ENCODE data around the gene PLRG1.

The PLRG1 gene

DNA sequence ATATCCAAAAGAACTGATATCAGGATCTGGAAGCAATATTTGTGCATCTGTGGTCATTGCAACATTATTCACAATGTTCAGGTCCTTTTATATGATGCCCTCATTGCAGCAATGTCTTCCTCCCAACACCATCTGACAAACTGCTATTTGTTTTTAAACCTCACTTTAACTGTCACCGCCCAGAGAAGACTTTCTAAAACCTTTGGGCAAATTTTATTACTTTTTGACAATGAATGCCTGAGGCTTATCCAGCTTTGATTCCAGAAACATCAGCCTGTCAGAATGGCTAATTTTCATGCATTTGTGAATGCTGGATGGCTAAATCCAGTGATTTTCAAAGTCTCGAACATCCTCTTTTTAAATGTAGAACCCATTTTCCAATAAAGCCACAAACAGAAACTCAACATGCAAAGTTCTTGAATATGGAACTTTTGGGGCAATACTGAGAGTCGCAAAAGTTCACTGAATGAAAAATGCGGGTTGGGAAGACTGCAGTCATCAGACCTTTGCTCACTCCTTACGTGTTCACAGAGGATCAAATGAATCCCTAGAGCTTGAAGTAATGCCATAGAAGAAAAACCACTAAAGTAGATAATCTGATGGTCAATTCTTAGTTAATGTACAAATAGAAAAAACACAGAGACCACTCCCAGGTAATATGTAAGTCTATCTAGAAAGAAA lies 23.1 kb upstream of the PLRG1 start:
- DNase-seq: no peak

- DNase-seq: no peak
These were observed 19.4 kb upstream of the PLRG1 start for GRCh38 chr4:154569584-154569983.

DNA sequence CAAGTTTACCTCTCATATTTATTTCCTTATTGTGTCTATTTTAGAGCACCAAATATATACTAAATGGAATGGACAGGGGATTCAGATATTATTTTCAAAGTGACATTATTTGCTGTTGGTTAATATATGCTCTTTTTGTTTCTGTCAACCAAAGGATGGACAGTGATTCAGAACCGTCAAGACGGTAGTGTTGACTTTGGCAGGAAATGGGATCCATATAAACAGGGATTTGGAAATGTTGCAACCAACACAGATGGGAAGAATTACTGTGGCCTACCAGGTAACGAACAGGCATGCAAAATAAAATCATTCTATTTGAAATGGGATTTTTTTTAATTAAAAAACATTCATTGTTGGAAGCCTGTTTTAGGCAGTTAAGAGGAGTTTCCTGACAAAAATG lies 18.8 kb upstream of the PLRG1 start:
- DNase-seq: no peak

- no peak for DNase-seq
These were observed 16.5 kb upstream of the PLRG1 start for GRCh38 chr4:154566639-154567204.

DNA sequence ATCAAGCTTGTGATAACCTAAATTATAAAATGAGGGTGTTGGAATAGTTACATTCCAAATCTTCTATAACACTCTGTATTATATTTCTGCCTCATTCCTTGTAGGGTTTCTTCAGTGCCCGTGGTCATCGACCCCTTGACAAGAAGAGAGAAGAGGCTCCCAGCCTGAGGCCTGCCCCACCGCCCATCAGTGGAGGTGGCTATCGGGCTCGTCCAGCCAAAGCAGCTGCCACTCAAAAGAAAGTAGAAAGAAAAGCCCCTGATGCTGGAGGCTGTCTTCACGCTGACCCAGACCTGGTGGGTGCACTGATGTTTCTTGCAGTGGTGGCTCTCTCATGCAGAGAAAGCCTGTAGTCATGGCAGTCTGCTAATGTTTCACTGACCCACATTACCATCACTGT lies 15.5 kb upstream of the PLRG1 start:
- DNase-seq: no peak

GRCh38 chr4:154564311-154564710 lies 14.1 kb upstream of the PLRG1 start:
- DNase-seq: no peak

GRCh38 chr4:154562697-154563254 lies 12.6 kb upstream of the PLRG1 start, which contains the start of gene FGB:
Gene FGB, plus strand, starts transcription at chr4:154563011. Its CDS starts 8 bp downstream, at chr4:154563019.
- DNase-seq: no peak

- DNase-seq: no peak
These were observed 10.6 kb upstream of the PLRG1 start for GRCh38 chr4:154560824-154561231.

GRCh38 chr4:154560419-154560801 lies 10.2 kb upstream of the PLRG1 start:
- no peak for DNase-seq

- DNase-seq: peak; percentile 8
These were observed 9.6 kb upstream of the PLRG1 start for GRCh38 chr4:154559494-154560418.

DNA sequence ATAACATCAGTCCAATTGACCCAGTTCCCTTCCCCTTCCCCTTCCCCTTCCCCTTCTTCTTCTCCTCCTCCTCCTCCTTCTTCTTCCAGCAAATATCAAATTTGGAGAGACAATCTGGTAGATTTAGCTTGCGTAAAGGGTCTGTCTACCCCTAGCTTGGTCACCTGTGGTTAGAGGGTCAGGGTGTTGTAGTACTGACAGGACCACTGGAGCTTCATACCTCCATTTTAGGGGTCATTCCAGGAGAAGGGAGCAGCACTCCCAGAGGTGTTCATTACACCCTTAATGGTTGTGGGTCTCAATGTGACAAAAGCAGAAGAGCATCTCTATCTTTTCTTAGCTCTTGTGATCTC lies 8.9 kb upstream of the PLRG1 start:
- DNase-seq: no peak

DNA sequence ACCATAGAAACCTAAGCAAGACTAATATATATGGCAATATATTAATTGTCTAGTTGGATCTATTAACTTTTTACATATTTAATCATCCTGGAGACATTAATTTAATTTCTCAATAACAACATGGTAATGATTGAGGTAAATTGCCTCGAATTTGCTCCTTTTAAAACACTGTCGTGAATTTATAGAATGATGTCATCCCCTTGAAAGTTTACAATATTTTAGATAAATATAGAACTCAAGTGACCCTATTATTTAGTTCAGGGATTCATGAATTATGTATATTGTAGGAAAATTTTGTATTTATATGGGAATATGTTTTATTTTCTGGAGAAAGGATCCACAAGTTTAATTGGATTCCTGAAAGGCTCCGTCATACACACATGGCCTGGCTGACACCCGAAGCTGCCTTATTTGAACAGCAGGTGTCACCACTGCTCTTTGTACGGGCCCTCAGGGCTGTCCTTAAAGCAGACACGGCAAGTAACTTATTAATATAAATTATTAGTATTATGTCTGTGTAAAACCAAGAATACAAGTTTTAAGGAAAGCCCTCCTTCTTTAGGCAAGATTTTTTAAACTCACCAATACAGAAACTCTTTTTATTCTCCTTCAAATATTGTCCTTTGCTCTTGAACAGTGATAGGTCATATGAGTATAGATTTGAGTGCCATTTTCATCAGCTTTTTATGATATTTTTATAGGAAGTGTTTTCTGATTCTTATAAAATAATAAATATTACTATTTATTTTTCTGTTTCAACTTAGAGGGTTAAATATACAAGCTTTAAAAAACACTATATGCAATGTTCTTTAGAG lies 1.9 kb upstream of the PLRG1 start:
- DNase-seq: peak; percentile 60

DNA sequence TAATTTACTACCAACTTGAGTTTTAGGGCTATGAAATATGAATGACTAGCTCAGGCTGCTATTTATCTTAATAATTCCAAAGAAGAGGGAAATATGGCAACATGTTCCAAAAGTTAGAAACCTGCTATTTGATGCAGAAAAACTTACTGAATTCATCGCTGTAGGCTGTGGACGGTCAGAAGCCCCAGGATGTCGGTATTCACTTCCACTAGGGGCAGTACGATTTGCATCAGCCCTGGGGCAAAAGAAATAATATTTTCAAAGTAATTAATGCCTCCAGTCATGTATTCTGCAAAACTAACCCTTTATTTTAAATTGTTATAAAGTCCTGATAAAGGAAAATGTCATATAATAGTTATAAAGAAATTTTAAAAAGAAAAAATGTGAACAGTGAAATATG lies 4.5 kb downstream of the PLRG1 start:
- DNase-seq: no peak

DNA sequence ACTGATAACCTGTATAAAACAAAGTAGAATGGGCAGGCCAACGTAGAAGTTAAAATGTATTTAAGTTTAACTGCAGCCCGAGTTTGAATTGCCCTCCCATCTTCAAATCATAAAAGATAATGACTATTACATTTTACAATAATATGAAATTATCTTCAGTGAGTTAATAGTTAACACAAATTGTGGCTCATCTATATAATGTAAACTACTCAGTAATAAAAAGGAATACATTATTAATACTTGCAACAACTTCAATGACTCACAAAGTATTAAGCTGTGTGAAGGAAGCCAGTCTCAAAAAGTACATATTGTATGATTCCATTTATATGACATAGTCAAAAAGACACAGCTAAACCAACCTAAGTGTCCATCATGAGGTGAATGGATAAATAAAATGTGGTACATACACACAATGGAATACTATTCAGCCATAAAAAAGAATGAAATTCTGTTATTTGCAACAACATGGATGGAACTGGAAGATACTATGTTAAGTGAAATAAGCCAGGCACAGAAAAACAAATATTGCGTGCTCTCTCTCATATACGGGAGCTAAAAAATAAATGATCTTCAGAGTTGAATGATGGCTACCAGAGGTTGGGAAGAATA lies 7.8 kb downstream of the PLRG1 start:
- no peak for DNase-seq

- no peak for DNase-seq
These were observed 15.9 kb downstream of the PLRG1 start for GRCh38 chr4:154534296-154534695.

DNA sequence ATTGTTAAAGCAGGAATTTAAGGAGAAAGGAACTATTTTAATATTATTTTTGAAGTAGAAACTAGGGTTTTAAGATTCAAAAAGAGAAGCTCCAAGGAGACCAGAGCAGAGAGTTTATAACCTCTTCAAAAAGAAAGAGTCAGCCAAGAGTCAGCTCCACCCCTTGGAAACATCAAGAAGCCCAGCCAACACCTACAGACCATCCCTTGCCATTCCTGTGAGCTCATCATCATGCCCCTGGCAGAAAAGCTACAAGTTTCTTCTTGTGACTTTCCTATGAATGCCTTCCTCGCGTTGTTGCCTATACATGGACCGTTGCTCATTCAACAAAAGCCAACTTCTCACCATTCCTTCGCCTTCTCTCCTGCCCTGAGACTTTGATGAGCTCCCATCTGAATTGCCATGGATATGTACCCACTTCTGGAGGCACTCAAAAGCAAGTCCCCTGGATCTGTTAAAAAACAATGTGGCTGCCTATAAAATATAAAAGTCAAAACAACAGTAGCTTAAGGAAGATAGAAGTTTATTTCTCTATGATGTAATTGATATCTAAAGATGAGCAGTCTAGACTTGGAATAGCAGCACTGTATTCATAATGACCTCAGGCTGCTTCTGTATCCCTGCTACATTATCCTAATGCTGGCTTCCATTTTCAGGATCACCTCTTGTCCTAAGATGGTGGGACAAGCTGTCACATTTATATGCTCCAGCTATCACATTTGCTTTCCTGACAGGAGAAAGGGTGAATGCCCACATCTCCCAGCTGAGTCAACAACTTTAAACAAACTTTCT lies 20.3 kb downstream of the PLRG1 start:
- DNase-seq: no peak

GRCh38 chr4:154528869-154529268 lies 21.3 kb downstream of the PLRG1 start:
- DNase-seq: no peak

DNA sequence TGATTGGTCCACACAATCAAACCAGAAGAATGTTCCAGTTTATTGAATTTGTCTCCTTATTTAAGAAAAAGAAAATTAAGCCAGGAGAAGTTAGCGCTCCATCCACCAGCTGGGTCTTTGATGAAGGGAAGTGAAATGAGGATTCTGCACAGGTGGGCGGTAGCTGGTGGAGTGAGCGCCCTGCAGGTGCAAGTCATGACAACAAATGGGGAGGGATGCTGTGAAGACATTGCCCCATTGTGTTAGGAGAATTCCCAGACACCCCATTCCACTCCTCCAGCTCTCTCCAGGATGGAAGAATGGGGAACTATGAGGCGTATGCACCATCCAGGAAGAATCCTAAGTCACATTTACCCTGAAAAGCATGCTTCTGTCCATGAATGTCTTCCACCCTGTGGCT lies 22.9 kb downstream of the PLRG1 start:
- no peak for DNase-seq

DNA sequence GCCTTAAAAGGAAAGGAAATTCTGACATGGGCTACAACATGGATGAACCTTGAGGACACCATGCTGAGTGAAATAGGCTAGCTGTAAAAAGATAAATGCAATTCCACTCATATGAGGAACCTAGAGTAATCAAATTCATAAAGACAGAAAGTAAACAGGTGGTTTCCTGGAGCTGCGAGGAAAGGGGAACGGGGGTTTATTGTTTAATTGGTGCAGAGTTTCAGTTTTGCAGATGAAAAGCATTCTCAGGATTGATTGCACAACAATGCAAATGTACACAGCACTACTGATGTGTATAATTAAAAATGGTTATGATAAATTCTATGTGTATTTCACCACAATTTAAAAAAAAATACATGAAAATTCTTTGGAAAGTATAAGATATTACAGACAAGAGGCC lies 24.0 kb downstream of the PLRG1 start:
- DNase-seq: no peak

GRCh38 chr4:154521607-154522006 lies 28.6 kb downstream of the PLRG1 start:
- no peak for DNase-seq

DNA sequence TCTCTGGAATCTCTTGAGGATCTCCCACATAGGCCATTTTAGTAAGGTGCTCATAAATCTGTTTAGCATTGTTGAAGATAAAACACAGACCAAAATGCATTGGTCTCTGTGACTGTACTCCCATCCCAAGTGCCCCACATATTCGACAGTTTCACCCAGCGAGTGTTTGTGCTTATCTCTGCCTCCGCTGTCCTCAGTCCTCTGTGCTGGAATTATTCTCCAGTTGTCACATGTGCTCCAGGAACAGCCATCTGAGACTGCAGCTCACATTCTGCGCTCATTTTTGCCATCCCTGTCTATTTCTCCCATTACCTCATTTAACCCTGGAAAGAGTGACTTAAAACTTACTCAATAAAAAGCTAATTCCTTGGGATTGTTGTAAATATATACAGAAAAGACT lies 31.0 kb downstream of the PLRG1 start:
- no peak for DNase-seq

DNA sequence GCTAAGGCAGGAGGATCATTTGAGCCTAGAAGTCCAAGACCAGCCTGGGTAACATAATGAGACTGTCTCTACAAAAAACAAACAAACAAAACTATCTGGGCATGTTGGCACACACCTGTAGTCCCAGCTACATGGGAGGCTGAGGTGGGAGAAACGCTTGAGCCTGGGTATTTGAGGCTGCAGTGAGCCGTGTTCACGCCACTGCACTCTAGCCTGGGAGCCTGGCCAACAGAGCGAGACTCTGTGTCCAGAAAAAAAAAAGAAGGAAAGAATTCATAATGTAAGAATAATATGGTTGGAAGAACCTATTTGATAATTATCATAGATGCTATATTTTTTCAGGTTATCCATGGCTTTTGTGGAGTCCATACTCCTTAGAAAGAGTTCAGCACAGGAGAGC lies 32.6 kb downstream of the PLRG1 start:
- DNase-seq: no peak
